HG03066 (cell line): ENCODE measurements around the gene RPH3AL.
"Not testable (repeated sequence)": the region's sequence is repeated elsewhere in the genome, so short reads cannot be mapped to it uniquely, and the experiment has no call there.

Source experiments
- ATAC-seq: cut with Tn5 transposase; IDR thresholded peaks from one replicate; pipeline ENCODE4 v1.9.1; 2021; ENCODE audit warnings: low read depth; ENCODE audit not compliant: unreplicated experiment

The RPH3AL gene

DNA sequence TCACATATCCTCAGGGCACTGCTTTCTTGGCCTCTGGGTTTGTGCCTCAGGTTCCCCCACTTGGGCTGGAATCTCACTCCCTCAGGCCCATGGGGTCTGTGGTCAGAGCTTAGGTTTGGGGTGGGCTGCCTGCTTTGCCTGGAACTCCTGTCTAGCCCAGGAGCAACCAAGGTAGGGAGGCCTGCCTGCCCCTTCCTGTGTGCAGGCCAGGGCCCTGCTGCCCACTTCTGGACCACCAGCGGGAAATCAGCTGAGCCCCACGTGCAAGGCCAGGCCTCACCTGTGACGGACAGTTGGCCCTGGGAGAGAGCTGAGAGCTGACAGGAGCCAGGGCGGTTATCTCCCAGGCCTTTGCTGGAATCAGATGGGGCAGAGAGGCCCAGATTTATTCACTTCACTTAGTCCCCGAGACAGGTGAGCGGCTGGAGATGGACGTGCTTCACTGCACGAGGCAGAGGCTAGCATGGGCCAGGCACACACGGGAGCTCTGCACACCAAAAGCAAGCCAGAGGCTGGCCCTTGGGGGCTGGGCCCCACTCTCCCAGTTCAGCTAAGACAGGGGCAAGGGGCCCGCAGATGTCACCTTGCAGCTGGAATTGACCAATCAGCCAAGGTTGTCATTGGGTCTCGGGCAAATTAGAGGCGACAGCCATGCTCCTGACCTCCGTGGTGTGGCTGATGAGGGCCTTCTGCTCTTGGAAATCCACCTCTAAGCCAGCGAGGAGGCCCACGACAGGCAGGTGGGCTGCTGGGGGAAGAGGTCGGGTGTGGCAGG lies 121.2 kb downstream of the RPH3AL start:
- no peak for ATAC-seq

DNA sequence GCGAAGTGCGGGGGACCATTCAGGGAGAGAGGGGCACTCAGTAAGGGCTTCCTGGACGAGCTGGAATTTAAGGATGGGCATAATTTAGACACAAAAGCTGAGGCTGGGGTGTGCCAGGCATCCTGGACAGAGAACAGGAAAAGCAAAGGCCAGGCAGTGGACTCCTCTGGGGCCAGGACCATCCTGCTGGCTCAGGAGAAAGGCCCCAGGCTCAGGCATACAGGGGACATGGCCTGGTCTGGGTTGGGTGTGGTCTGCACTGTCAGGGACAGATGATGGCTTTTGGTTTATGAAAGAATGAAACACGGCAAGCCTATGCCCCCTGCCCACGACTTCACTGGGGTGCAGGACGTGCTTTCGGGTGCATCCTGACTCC lies 122.2 kb downstream of the RPH3AL start:
- no peak for ATAC-seq

DNA sequence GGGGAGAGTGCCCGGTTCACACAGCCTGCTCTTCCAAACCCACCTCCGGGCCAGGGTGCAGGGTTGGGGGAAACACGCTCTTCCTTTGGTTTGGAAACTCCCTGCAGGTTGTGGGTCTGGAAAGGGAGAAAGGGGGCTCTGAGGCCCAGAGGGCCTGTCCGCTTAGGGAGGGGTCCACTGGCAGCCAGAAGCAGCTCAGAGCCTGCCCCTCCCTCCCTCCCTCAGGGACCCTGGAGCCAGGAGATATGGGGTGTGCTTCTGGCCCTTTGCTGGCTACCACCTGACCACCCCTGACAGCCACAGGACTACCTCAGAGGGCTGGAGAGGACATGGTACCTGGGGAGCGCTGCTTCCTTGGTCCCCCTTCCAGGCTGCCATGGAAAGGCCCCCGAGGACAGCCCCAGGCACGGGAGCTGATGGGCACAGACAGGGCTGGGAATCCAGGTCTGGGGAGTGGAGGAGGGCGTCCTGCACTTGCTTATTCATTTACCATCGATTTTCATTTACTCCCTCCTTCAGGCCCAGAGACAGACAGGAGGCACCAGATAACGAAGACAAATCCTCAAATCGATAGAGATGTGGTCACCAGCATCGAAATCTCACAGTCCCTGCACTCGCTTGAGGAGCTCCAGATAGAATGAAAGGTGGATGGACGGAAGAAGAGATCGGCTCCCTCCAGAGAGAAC lies 122.8 kb downstream of the RPH3AL start:
- ATAC-seq: no peak

DNA sequence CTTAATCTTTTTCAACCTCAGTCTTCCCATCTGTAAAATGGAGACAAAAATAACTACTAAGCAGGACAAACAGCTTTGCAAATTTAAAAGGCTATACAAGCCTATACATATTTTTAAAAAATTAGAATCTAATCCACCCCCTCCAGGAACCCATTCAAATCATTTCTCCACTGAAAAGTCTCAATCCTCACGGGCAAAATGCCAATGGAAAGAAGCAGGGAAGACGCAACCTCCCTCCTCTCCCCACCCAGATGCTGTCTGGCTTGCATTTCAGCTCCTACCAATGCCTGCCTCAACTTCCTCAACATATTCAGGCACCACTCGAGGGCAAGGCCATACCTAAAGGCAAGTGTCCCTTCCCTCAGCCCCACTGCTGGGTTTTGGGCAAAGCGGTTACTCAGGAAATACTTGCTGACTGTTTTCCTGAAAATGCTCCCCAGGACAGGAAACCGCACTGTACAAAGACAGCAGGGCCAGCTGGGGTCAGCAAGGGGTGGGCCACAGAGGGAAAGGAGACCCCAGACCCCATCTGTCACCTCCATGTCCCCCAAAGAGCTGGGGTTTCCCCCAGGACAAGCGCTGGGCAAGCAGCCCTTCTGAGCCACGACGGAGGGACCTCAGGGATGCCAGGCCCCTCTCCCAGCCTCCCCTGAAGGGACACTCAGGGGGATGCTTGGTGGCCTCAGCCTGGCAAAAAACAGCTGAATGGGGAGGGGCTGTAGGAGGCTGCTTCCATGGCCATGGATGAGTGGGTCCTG lies 123.5 kb downstream of the RPH3AL start:
- ATAC-seq: no peak

DNA sequence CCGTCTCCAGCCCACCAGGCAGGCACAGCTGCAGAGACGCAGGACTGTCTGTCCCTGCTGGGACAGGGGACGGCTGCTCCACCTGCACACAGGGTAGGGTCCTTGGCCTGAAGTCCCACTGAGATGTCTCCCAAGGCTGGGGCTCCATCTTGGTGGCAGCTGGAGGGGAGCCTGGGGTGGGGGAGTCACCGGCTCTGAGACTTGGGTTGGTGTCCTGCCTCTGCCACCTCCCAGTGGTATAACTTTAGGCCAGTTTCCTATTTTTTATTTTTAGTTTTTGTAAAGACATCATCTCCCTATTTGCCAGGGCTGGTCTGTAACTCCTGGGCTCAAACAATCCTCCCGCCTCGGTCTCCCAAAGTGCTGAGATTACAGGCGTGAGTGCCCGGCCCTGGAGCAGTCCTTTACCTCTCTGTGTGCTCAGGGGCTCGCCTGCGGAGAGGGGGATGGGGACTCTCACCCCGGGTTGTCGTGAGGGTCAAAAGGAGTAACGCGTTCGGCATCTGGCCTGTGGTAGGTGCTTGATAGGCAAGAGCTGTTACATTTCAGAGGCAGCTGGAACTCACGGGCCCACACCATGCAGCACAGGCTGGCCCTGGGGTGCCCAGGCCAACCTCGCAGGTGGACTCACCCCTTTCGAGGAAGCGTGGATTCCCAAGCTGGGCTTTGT lies 124.5 kb downstream of the RPH3AL start:
- no peak for ATAC-seq

DNA sequence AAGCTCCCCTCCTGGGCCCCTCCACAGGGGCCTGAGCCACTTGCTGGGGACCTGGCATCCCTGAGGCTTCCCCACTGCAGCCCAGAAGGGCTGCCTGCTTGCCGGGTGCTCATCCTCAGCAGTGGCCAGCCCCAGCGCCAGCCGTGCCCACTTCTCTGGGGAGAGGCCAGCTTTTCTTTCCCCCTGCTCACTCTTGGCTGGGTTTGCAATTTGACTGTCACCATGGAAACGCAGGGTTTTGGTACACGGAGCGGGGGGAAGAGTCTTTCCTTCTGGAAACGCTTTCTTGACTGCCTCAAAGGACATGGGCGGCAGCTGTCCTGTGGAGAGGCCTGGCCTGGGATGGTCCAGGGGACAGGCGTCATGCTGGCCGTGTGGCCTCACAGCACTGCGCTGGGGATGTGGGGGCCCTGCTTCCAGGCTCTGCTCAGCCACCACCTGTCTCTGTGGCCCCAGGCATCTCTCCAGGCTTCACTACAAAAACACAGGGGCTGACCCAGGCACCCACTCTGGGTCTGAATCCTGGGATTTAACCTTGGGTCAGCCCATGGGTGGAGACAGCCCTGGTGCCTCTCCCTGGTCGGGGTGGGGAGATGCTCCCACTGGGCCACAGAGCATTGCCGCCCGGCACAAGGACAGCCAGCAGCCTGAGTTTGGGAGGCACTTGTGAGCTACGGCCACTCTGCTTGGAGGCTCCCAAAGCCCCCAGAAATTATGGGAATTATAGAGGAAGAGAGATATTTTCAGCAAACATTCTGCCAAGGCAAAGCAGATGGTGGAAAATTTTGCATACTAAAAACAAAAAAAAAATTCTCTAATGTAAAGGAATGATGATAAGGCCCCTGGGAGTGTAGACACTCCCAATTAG lies 125.3 kb downstream of the RPH3AL start:
- ATAC-seq: no peak

DNA sequence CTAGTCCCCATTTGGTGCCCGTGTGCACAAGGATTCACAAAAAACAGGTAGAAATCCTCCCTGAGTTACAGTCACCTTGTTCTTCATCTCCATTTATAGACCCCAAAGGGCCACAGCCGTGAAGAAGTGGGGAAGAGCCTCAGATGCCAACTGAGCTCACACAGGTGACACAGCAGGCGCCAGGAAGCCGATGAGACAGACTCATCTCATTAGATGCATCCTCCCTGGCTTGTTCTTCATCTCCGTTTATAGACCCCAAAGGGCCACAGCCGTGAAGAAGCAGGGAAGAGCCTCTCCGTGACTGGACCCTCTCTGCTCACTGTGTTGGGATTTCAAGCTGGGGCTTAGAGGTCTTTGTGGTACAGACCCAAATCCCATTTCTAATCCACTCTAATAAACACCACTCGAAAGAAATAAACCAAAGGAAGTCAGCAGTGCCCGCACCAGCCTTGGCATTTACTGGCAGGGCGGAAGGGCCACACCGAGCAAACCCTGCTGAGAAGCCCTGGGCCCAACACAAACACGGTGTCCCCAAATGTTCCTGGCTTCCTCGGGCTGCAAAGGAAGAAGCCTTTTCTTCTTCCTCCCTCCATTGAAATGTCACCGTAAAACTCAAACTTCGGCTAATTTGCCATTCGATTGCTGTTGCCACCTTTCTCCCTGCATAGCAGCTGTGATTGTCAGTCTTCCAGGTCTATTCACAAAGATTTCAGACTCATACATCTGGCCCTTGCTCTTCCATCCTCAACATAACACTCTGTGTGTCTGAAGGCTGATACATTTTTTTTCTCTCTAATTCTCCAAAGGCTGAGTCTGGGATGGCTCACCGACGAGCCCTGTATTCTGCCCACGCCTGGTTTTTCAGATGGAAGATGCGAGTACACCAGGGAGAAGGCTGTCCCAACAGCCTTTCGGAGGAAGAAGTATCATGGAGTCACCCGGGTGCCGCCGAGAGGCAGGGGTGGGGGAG lies 126.2 kb downstream of the RPH3AL start:
- ATAC-seq: no peak

DNA sequence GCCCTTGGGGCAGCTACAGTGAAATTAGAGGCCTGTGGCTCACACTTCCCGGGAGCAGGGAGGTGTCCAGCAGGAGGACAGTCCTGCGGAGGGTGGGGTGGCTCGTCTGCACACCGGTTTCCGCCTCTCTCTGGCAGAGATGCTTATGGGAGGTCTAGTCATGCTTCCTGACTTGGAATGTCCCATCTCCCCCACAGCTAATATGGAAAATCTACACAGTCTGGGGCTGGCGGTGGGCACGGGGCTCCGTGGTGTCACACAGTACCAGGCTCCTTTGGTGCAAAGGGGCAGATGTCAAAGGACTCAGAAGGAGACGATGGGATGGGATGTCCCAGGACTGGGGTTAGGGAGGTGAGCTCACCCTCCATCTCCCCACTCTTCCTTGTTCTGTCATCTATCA lies 127.1 kb downstream of the RPH3AL start:
- ATAC-seq: no peak

DNA sequence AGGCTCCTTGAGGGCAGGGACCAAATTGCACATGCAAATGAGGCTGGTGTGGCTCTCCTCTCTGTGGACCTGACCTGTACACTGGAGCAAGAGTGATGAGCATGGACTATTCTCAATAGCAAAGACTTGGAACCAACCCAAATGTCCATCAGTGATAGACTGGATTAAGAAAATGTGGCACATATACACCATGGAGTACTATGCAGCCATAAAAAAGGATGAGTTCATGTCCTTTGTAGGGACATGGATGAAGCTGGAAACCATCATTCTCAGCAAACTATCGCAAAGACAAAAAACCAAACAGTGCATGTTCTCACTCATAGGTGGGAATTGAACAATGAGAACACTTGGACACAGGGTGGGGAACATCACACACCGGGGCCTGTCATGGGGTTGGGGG lies 128.0 kb downstream of the RPH3AL start:
- not testable (repeated sequence) for ATAC-seq

DNA sequence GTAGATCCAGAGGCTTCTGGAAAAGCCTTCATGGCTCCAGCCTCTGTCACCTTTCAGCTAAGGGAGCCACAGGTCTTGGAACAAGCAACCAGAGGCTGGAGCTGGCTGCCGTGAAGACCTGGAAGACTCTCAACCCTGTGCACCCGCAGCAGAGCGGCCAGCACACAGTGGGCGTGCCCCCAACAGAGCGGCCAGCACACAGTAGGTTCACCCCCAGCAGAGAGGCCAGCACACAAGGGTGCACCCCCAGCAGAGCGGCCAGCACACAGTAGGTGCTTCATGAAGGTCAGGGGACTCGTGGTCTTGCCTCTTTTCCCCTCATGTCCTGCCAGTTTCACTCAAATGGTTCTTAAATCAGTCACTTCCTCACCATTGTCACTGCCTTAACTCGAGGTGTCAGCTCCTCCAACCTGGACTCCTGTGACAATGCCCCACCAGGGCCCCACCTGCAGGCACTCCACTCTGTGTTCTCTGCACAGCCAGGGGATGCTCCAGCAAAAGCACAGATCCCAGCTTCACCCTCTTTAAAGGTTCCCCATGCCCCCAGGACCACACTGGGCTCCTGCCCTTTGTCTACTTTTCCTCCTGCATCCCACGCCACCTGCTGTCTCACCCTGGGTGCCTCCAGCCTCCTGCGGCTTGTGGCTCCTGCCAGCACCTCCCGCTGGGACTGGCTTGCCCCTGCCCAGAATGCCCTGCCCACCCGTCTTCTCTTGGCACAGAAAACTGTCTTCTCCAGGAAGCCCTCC lies 128.7 kb downstream of the RPH3AL start:
- no peak for ATAC-seq

DNA sequence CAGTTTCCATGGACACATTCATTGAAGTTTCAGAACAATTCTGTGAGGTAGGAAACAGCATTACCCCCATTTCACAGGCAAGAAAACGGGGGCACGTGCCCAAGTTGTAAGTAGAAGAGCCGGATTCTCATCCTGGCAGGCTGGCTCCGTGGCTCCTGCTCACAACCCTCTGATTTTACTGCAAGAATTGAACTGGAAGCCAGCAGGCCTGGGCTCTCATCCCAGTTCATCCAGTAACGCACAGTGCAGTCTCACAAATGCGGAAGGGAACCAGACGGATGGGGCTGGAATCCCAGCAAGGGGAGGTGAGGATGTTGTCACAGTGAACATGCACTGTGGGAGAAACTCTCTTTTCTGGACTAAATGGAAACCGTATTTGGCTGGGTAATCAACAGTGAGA lies 130.4 kb downstream of the RPH3AL start:
- no peak for ATAC-seq

DNA sequence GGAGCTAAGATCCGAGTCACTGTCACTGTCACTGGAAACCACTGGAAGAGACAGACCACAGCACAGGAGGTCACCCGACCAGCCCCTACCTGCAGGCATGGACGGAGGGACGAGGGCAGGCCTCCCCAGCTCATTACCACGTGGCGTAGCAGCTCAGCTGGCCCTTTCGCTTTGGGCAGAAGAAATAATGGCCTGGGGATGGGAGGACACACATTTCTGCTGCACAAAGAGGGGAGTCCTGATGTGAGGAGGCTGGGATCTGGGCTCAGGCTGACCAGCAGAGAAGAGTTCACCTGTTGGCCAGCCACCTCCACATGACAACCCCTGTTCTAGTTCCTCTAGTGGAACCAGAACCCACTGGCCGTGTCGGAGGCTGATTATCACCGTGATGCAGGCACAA lies 132.9 kb downstream of the RPH3AL start:
- ATAC-seq: no peak

DNA sequence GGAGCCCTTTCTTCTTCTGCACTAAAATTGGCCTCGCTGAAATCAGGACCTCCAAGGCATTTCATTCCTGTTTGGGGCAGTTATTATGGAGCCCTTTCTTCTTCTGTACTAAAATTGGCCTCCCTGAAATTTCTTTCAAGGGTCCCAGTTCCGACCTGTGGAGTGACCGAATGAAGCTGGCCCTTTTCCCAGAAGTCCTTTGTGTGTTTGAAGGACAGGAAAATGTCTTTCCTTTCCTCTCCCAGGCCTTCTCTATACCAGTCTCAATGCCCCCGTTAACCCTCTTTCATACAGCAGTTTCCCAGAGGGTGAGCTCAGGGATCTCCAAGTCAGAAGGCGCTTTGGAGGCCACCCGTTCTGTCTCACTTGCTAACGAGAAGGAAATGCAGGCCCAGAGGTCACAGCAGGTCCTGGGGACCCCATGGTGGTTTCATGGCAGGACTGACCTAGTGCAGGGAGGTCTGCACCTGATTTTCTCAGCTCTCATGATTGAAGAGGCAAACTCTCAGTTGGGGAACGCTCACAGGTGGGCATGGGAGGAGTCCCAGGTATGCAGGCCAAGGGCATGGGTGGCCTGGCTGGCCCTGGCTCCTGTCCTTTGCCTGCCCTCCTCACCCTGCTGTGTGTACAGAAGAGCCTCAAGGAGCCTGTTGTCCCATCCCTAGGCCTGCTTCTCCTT lies 134.0 kb downstream of the RPH3AL start:
- ATAC-seq: no peak

DNA sequence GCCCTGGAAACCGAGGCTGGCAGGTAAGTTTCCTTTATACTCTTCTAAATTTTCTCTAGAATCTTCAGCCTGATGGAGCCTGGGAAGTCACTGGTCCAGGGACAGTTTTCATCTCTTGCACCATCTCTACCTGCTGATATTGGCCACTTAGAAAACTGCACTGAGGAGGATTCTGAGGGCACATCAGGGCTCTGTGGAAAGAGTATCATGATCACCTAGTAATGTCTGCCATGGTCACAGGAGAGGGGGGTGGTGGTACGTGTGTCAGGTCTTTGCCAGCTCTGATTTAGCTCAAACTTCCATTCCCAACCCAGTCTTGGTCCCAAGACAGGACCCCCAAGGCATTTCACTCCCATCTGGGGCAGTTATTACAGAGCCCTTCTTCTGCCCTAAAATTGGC lies 136.0 kb downstream of the RPH3AL start:
- ATAC-seq: no peak

DNA sequence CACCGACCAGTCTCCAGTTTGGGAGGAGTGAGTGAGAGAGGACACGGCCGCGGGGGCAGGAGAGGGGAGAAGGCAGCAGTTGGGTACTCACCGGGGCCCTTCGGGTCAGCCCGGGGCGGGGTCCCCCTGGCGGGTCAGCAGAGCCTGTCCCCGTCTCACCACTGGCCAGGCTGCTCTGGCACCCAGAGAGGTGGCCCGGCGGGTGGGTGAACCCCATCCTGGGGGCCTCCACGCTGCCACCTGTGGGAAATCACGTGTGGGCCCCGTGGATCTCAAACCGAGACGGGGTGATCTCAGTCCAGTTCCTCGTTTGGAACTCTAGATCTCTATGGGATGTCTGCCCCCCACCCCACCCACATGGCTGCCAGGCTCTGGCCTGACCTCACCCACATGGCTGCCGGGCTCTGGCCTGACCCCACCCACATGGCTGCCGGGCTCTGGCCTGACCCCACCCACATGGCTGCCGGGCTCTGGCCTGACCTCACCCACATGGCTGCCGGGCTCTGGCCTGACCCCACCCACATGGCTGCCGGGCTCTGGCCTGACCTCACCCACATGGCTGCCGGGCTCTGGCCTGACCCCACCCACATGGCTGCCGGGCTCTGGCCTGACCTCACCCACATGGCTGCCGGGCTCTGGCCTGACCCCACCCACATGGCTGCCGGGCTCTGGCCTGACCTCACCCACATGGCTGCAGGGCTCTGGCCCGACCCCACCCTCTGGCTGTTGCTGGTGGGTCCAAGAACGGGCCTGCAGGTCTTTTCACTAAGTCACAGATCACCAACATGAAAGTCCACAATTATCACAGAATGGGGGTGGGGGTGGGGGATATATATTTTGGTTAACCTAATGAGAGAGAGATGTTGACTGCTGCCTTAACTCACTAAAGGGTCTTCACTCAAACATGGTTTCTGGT lies 136.8 kb downstream of the RPH3AL start:
- ATAC-seq: not testable (repeated sequence)

DNA sequence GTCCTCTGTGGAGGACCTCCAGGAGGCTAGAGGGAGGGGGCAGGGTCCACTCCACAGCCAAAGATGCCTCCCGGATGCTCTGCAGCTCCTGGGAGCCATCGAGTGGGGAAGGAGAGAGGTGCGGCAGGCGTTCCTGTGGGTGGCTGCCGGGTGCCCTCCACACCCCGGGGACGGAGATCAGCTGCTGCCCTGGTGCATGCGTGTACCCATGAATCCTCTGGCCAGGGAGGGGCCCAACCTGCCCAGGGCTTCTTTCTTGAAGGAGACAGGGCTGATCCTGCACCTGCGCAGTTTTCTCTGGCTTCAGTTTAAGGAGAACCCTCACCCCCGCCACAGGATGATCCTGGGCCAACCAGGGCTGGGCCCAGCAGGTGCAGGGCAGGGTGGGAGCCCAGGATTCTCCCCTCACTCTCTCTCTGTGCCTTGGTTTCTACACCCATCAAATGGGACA lies 137.7 kb downstream of the RPH3AL start:
- no peak for ATAC-seq
